ENCODE data around the gene PKD2.

PKD2 gene

GRCh38 chr4:87970121-87970520, 37.3 kb upstream of the PKD2 start:
- DNase-seq (ENCODE audit: low read depth): no peak
- TF ChIP-seq CTCF (IDR thresholded peaks at IDR 0.05; ENCODE audit: insufficient read depth, low read depth, low read length, missing control alignments): no peak

GRCh38 chr4:87971866-87972265, 35.6 kb upstream of the PKD2 start:
- DNase-seq (ENCODE audit: low read depth): no peak
- no peak for TF ChIP-seq CTCF (IDR thresholded peaks at IDR 0.05; ENCODE audit: insufficient read depth, low read depth, low read length, missing control alignments)
- H3K4me3 ChIP-seq (ENCODE audit: low read depth, low read length): no peak overlapping the region

More at GRCh38 chr4:87970121-87970520, 37.3 kb upstream of the PKD2 start:
- H3K4me3 ChIP-seq (ENCODE audit: low read depth, low read length): no peak overlapping the region

- TF ChIP-seq CTCF (IDR thresholded peaks at IDR 0.05; ENCODE audit: insufficient read depth, low read depth, low read length, missing control alignments): peak; percentile 75
- peak; percentile 49 for DNase-seq (ENCODE audit: low read depth)
- no peak overlapping the region for H3K4me3 ChIP-seq (ENCODE audit: low read depth, low read length)
These were observed 33.9 kb upstream of the PKD2 start for GRCh38 chr4:87973283-87974169.

- DNase-seq (ENCODE audit: low read depth): no peak
- no peak for TF ChIP-seq CTCF (IDR thresholded peaks at IDR 0.05; ENCODE audit: insufficient read depth, low read depth, low read length, missing control alignments)
- no peak overlapping the region for H3K4me3 ChIP-seq (ENCODE audit: low read depth, low read length)
These were observed 32.5 kb upstream of the PKD2 start for GRCh38 chr4:87974856-87975462.

- H3K4me3 ChIP-seq (ENCODE audit: low read depth, low read length): no peak within 1 kb of the TSS
- DNase-seq (ENCODE audit: low read depth): peak; percentile 4
These were observed 32.0 kb upstream of the PKD2 start, which contains the start of gene SPP1 for GRCh38 chr4:87975466-87975865. Gene SPP1, plus strand, starts transcription at chr4:87975714. Its CDS starts 1,182 bp downstream, at chr4:87976896.

More at GRCh38 chr4:87975466-87975865, 32.0 kb upstream of the PKD2 start, which contains the start of gene SPP1:
- TF ChIP-seq CTCF (IDR thresholded peaks at IDR 0.05; ENCODE audit: insufficient read depth, low read depth, low read length, missing control alignments): no peak

Measured in GM12865 (cell line).